Gastroesophageal sphincter (tissue), 4 donors: ENCODE results near the gene LOXHD1. TPM values are rescaled to one million over a fixed set of nuclear protein-coding genes. Genes with fewer than 3 reads are reported as not detected.

Source experiments
- ATAC-seq: fragments of 150-250 bp; one replicate; pipeline ENCODE4 v1.9.1; 2016; ENCODE audit warnings: mild to moderate bottlenecking, moderate library complexity
- H3K27ac ChIP-seq, 4 donors: fragments of 200-600 bp; sonication (generic) in 3 of 4; 1 replicate in 3 of 4; 2 replicates in 1 of 4; pipeline ENCODE4 v1.5.1; 2016 to 2019
- H3K27me3 ChIP-seq: fragments of 200-600 bp; sonication (generic); one replicate; pipeline ENCODE4 v1.5.1; 2019
- H3K36me3 ChIP-seq, 2 donors: fragments of 200-600 bp; sonication (generic); one replicate each; pipeline ENCODE4 v1.5.1; 2019; ENCODE audit warnings: control low read depth in 1 of 2
- H3K4me1 ChIP-seq, 3 donors: fragments of 200-600 bp; sonication (generic); 1 replicate in 2 of 3; 2 replicates in 1 of 3; pipeline ENCODE4 v1.5.1; 2016 to 2019; ENCODE audit warnings: control low read depth in 2 of 3
- H3K4me3 ChIP-seq, 2 donors: fragments of 200-600 bp; sonication (generic); one replicate each; pipeline ENCODE4 v1.5.1; 2019; ENCODE audit warnings: mild to moderate bottlenecking in 1 of 2, moderate library complexity in 1 of 2
- H3K9me3 ChIP-seq, 3 donors: fragments of 200-600 bp; sonication (generic); one replicate each; pipeline ENCODE4 v1.5.1; 2017 to 2019; ENCODE audit warnings: control low read depth in 2 of 3
- EP300 ChIP-seq: sonication (generic); formaldehyde crosslinking; IDR thresholded peaks from one replicate; pipeline ENCODE4 v1.6.1; 2017; ENCODE audit warnings: antibody characterized with exemption, mild to moderate bottlenecking
- POLR2A ChIP-seq, 2 donors: fragments of 450-650 bp; IDR thresholded peaks; one replicate each; pipeline ENCODE4 v1.6.1; 2017; ENCODE audit warnings: antibody characterized with exemption in 2 of 2, mild to moderate bottlenecking in 2 of 2, moderate library complexity in 1 of 2
- POLR2AphosphoS5 ChIP-seq: sonication (generic); formaldehyde crosslinking; IDR thresholded peaks from one replicate; pipeline ENCODE4 v1.6.1; 2017; ENCODE audit warnings: antibody characterized with exemption
- WGBS, 2 donors: methylation state at CpG; one replicate each; pipeline ENCODE4 v1.1.5; 2018; ENCODE audit warnings: low coverage in 1 of 2; 5-methylcytosine and 5-hydroxymethylcytosine counted together
- total RNA-seq, 4 donors: library from RNA; depleted of rRNA; stranded (reverse); fragments of >200 nt; gene quantifications; one replicate each; pipeline ENCODE4 v1.1.0, GENCODE V29; 2016
- TF ChIP-seq, protein P1 (sequence below), 4 experiments: fragments of 200-600 bp in 2 of 4; fragments of 450-650 bp in 2 of 4; sonication (generic) in 1 of 4; IDR thresholded peaks; one replicate each; pipeline ENCODE4 v1.5.1; 2017 to 2019; ENCODE audit warnings: antibody characterized with exemption in 4 of 4, mild to moderate bottlenecking in 2 of 4, moderate library complexity in 2 of 4

Gene LOXHD1
- total RNA-seq, 4 donors from 2014 or later = 0.15 to 0.27 TPM; not detected in 2

DNA sequence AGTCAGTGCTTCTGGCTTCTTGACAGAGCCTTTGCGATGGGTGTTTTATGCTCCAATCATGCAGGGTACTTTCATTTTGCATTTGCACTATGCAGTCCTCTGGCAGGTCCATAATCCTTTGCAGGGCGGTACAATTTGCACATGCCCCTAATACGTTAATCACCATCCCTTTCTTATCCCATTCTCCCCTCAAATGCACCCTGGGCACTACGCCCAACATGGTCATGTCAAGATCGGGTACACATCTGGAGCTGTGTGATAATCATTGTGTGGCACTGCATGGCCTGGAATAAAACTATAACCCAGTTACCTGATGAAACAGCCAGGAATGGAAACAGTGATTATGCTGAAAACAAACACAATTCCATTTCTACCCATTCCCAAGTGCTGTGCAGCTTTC, 27.7 kb downstream of the LOXHD1 start:
- no peaks in the 10 kb centered on the region for H3K36me3 ChIP-seq
- H3K4me1 ChIP-seq = no peaks in the 10 kb centered on the region
- H3K4me3 ChIP-seq = no peak overlapping the region
- WGBS, 2 donors = 72 to 83% methylated on average over 4 to 5 of the region's 5 CpGs
- H3K27me3 ChIP-seq = peaks cover 9% of the 10 kb centered on the region
- ATAC-seq = no peak
- peaks cover 0 to 8% (median 0%) of the 10 kb centered on the region in 3 donors for H3K9me3 ChIP-seq
- no peak overlapping the region for H3K27ac ChIP-seq
- TF ChIP-seq EP300 (no peak), POLR2AphosphoS5 (no peak), POLR2A (IDR thresholded peaks at IDR 0.05) (no peak)
- TF ChIP-seq, protein P1, sequence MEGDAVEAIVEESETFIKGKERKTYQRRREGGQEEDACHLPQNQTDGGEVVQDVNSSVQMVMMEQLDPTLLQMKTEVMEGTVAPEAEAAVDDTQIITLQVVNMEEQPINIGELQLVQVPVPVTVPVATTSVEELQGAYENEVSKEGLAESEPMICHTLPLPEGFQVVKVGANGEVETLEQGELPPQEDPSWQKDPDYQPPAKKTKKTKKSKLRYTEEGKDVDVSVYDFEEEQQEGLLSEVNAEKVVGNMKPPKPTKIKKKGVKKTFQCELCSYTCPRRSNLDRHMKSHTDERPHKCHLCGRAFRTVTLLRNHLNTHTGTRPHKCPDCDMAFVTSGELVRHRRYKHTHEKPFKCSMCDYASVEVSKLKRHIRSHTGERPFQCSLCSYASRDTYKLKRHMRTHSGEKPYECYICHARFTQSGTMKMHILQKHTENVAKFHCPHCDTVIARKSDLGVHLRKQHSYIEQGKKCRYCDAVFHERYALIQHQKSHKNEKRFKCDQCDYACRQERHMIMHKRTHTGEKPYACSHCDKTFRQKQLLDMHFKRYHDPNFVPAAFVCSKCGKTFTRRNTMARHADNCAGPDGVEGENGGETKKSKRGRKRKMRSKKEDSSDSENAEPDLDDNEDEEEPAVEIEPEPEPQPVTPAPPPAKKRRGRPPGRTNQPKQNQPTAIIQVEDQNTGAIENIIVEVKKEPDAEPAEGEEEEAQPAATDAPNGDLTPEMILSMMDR (IDR thresholded peaks at IDR 0.05) = no peak

DNA sequence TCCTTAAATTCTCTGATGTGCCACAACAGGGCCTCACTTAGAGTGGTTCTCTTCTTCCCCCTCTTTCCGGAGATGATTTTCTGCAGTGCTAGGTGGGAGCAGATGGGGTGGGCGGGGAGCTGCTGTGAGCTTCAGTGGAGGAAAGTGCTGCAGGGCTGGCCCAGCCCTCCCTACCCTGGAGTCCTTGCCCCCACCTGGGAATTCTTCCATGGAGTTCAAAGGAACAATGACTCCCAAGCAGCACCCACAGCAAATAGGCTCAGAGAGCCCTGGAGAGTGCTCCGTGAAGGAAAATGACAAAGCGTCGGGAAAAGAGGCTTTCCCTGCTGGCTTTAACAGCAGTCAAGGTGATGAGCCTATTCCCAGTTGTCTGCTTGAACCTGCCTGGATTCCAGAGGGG, 28.8 kb downstream of the LOXHD1 start:
- Histone ChIP-seq H3K27ac (no peak overlapping the region), H3K36me3 (no peaks in the 10 kb centered on the region), H3K9me3 (peaks cover 0 to 7% (median 0%) of the 10 kb centered on the region in 3 donors), H3K4me3 (no peak overlapping the region), H3K4me1 (peaks cover 0 to 8% (median 0%) of the 10 kb centered on the region in 3 donors), H3K27me3 (peaks cover 9% of the 10 kb centered on the region)
- 80% methylated on average over 1 of the region's 5 CpGs for WGBS, 2 donors
- no peak for TF ChIP-seq POLR2AphosphoS5
- no peak for TF ChIP-seq POLR2A (IDR thresholded peaks at IDR 0.05)
- TF ChIP-seq, protein P1 (IDR thresholded peaks at IDR 0.05) = no peak
- TF ChIP-seq EP300 = no peak
- ATAC-seq = no peak

DNA sequence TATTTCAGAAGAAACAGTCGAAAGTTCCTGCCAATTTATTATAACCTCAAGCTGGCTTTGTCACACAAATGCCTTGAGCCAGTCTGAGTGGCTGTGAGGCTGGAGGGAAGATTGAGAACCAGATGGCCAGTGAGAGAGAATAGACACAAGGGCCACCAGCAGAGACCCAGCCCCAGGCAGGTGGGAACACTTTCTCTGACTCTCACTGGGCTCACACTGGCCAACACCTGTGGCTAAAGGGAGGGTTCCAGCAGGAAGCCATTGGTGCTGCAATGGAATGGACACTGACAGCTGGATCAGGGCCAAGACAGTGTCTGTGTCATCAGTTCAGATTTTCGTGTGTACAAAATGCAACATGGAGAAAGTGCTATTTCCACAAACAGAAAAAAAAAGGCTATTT, 29.9 kb downstream of the LOXHD1 start:
- WGBS, 2 donors = 18 to 42% methylated on average over 1 to 2 of the region's 2 CpGs
- no peak for TF ChIP-seq EP300
- TF ChIP-seq POLR2A (IDR thresholded peaks at IDR 0.05) = no peak
- TF ChIP-seq, protein P1 (IDR thresholded peaks at IDR 0.05) = no peak
- TF ChIP-seq POLR2AphosphoS5 = no peak

DNA sequence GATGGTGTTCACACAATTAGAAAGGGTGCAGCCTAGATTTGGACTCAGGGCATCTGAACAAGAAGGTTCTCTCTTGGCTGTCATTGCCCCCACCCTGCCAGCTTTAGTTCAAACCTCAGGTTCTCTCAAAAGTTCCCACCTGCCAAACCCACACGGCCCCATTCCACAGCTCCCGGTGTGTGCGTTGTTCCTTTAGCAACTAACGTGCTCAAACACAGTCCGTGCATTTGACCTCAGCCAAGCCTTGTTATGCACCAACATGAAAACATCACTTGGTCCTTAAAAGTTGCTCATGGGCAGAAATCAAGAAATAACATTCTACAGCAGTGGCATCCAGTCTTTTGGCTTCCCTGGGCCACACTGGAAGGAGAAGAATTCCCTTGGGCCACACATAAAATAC, 32.0 kb downstream of the LOXHD1 start:
- Histone ChIP-seq H3K4me1 (peaks cover 0 to 8% (median 0%) of the 10 kb centered on the region in 3 donors), H3K27me3 (peaks cover 9% of the 10 kb centered on the region), H3K36me3 (no peaks in the 10 kb centered on the region), H3K4me3 (no peak overlapping the region), H3K27ac (no peak overlapping the region), H3K9me3 (no peaks in the 10 kb centered on the region)
- TF ChIP-seq, protein P1 (IDR thresholded peaks at IDR 0.05) = no peak
- TF ChIP-seq POLR2AphosphoS5 (no peak), EP300 (no peak), POLR2A (IDR thresholded peaks at IDR 0.05) (no peak)
- WGBS, 2 donors = 71 to 88% methylated on average over 3 to 5 of the region's 5 CpGs
- ATAC-seq = no peak

More for the DNA sequence above, 29.9 kb downstream of the LOXHD1 start:
- no peaks in the 10 kb centered on the region for H3K9me3 ChIP-seq
- peaks cover 0 to 8% (median 0%) of the 10 kb centered on the region in 3 donors for H3K4me1 ChIP-seq
- no peak for ATAC-seq
- no peak overlapping the region for H3K4me3 ChIP-seq
- no peak overlapping the region for H3K27ac ChIP-seq
- H3K27me3 ChIP-seq = peaks cover 9% of the 10 kb centered on the region
- H3K36me3 ChIP-seq = no peaks in the 10 kb centered on the region

DNA sequence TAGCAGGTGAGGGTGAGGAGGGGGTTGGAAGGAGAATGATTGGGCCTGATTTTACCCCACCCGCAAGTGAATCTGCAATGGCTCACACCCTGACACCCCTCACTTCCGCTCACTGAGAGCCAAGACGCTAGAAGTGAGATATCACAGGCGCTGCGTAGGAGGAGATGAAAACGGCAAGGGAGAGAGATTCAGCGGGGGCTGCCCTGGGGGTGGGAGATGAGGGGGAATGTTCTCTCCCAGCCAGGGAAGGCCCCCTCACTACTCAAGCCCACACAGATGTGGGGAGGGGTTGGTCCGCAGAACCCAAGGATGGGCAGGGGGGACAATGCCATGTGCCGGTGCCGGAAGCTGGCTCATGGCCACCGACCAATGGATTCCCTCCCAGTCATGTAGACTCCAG, 32.9 kb downstream of the LOXHD1 start:
- no peaks in the 10 kb centered on the region for H3K36me3 ChIP-seq
- TF ChIP-seq, protein P1 (IDR thresholded peaks at IDR 0.05) = no peak
- no peak for TF ChIP-seq POLR2A (IDR thresholded peaks at IDR 0.05)
- TF ChIP-seq POLR2AphosphoS5 = no peak
- no peak for TF ChIP-seq EP300
- no peak overlapping the region for H3K4me3 ChIP-seq
- H3K4me1 ChIP-seq = peaks cover 0 to 8% (median 0%) of the 10 kb centered on the region in 3 donors
- WGBS, 2 donors = 38 to 53% methylated on average over 5 to 11 of the region's 11 CpGs
- H3K27me3 ChIP-seq = peaks cover 12% of the 10 kb centered on the region
- no peaks in the 10 kb centered on the region for H3K9me3 ChIP-seq
- ATAC-seq = no peak
- no peak overlapping the region for H3K27ac ChIP-seq
